Stomach (tissue), 9 donors: ENCODE measurements around the gene ALKBH8. TPM values are rescaled to one million over a fixed set of nuclear protein-coding genes. Genes with fewer than 3 reads are reported as not detected.
"Not testable (repeated sequence)": the region's sequence is repeated elsewhere in the genome, so short reads cannot be mapped to it uniquely, and the experiment has no call there.

Source experiments
- DNase-seq, 2 donors: peaks; one replicate each; pipeline versions ENCODE4 v3.0.0 to v3.0.0-alpha.2; 2013 to 2019
- H3K27ac ChIP-seq, 5 donors: fragments of 200-600 bp in 4 of 5; sonication (generic) in 4 of 5; one replicate each; pipeline ENCODE4 v1.5.1; 2013 to 2019; ENCODE audit warnings: mild to moderate bottlenecking in 1 of 5, moderate library complexity in 1 of 5
- H3K27me3 ChIP-seq, 3 donors: fragments of 200-600 bp; sonication (generic); one replicate each; pipeline ENCODE4 v1.5.1; 2017 to 2019; ENCODE audit warnings: mixed run types in 1 of 3
- H3K36me3 ChIP-seq, 4 donors: fragments of 200-600 bp; sonication (generic); 1 replicate in 3 of 4; 2 replicates in 1 of 4; pipeline ENCODE4 v1.5.1; 2016 to 2019
- H3K4me1 ChIP-seq, 4 donors: fragments of 200-600 bp; sonication (generic); one replicate each; pipeline ENCODE4 v1.5.1; 2016 to 2019
- H3K4me3 ChIP-seq, 4 donors: fragments of 200-600 bp; sonication (generic) in 3 of 4; one replicate each; pipeline ENCODE4 v1.5.1; 2016 to 2019; ENCODE audit warnings: mild to moderate bottlenecking in 1 of 4
- H3K9me3 ChIP-seq, 4 donors: fragments of 200-600 bp; sonication (generic); one replicate each; pipeline ENCODE4 v1.5.1; 2016 to 2019
- EP300 ChIP-seq: sonication (generic); formaldehyde crosslinking; IDR thresholded peaks from one replicate; pipeline ENCODE4 v1.6.1; 2017; ENCODE audit warnings: antibody characterized with exemption
- POLR2A ChIP-seq, 4 donors: fragments of 450-650 bp; IDR thresholded peaks; one replicate each; pipeline ENCODE4 v1.6.1; 2016; ENCODE audit warnings: antibody characterized with exemption in 4 of 4, control low read depth in 2 of 4, mild to moderate bottlenecking in 1 of 4, moderate library complexity in 1 of 4
- POLR2AphosphoS5 ChIP-seq, 3 donors: sonication (generic); formaldehyde crosslinking; IDR thresholded peaks; one replicate each; pipeline ENCODE4 v1.6.1; 2016; ENCODE audit warnings: antibody characterized with exemption in 3 of 3
- WGBS, 5 donors: extraction: QIAGEN DNeasy Blood & Tissue Kit in 3 of 5; methylation state at CpG; one replicate each; pipeline versions ENCODE4 v1.1.5 to v1.1.7; 2013 to 2018; 5-methylcytosine and 5-hydroxymethylcytosine counted together
- intact Hi-C: fragments of 100-400 bp; cut with DNase I; formaldehyde crosslinking; loops from one replicate; pipeline ENCODE4 v1.15.1; 2023; ENCODE audit warnings: low total_unique reads
- polyA plus RNA-seq, 3 donors: library from polyadenylated mRNA; stranded (reverse); fragments of 200-250 nt; gene quantifications; one replicate each; pipeline ENCODE4 v1.2.3, GENCODE V29; 2013
- total RNA-seq, 5 donors: library from RNA; depleted of rRNA; stranded (reverse); fragments of >200 nt; gene quantifications; one replicate each; pipeline versions ENCODE4 v1.1.0 to v1.2.3, GENCODE V29; 2014 to 2016
- TF ChIP-seq, protein P1 (sequence below), 7 experiments: fragments of 450-650 bp in 4 of 7; fragments of 200-600 bp in 3 of 7; sonication (generic) in 3 of 7; IDR thresholded peaks; one replicate each; pipeline ENCODE4 v1.5.1; 2016 to 2019; ENCODE audit warnings: antibody characterized with exemption in 7 of 7, control low read depth in 2 of 7, mild to moderate bottlenecking in 1 of 7
- donor health status: healthy with polysubstance abuse.
- donor health status: Bipolar disorder and iron deficiency.
- donor health status: healthy.

Gene ALKBH8
- total and polyA plus RNA-seq, 8 donors: 0.87 to 28.0 (median 4.1) TPM

DNA sequence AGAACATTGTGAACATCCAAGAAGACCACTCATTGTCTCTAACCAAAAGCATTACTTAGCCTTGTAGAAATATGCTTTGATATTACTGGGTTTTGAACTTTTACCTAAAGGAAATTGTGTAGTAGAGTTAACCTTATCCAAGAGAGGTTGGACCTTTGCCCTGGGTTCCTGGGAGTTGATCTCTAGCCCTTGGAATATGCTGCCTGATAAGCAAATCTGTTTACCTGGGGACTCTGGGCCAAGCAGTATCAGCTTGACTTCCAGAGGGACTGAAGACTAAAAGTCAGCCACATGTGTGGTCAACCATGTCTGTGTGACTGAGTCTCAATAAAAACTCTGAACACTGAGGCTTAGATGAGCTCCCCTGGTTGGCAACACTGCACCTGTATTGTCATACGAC lies 63.8 kb downstream of the ALKBH8 start:
- H3K27me3 ChIP-seq: no peaks in the 10 kb centered on the region
- intact Hi-C loops: no loop called here
- DNase-seq: no peak
- TF ChIP-seq, protein P1, sequence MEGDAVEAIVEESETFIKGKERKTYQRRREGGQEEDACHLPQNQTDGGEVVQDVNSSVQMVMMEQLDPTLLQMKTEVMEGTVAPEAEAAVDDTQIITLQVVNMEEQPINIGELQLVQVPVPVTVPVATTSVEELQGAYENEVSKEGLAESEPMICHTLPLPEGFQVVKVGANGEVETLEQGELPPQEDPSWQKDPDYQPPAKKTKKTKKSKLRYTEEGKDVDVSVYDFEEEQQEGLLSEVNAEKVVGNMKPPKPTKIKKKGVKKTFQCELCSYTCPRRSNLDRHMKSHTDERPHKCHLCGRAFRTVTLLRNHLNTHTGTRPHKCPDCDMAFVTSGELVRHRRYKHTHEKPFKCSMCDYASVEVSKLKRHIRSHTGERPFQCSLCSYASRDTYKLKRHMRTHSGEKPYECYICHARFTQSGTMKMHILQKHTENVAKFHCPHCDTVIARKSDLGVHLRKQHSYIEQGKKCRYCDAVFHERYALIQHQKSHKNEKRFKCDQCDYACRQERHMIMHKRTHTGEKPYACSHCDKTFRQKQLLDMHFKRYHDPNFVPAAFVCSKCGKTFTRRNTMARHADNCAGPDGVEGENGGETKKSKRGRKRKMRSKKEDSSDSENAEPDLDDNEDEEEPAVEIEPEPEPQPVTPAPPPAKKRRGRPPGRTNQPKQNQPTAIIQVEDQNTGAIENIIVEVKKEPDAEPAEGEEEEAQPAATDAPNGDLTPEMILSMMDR (IDR thresholded peaks at IDR 0.05): no peak
- TF ChIP-seq EP300: no peak
- no peak for TF ChIP-seq POLR2A (IDR thresholded peaks at IDR 0.05)
- TF ChIP-seq POLR2AphosphoS5 (IDR thresholded peaks at IDR 0.05): no peak
- peaks cover 0 to 6% (median 0%) of the 10 kb centered on the region in 4 donors for H3K4me1 ChIP-seq
- WGBS, 5 donors: 92 to 100% (median 97%) methylated on average over 1 of the region's 1 CpG
- H3K4me3 ChIP-seq: no peak overlapping the region
- H3K36me3 ChIP-seq: peaks cover 13 to 47% (median 38%) of the 10 kb centered on the region in 4 donors
- H3K9me3 ChIP-seq: peaks cover 0 to 9% (median 4%) of the 10 kb centered on the region in 4 donors
- no peak overlapping the region for H3K27ac ChIP-seq

DNA sequence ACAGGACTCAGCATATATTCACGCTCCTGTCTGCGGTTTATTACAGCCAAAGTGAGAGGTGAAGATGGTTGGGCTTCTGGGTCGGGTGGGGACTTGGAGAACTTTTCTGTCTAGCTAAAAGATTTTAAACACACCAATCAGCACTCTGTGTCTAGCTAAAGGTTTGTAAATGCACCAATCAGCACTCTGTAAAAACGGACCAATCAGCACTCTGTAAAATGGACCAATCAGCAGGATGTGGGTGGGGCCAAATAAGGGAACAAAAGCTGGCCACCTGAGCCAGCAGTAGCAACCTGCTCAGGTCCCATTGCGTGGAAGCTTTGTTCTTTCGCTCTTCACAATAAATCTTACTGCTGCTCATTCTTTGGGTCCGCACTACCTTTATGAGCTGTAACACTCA lies 68.2 kb downstream of the ALKBH8 start:
- H3K4me1 ChIP-seq, DNase-seq, H3K9me3 ChIP-seq, H3K27ac ChIP-seq, H3K4me3 ChIP-seq, H3K27me3 ChIP-seq, intact Hi-C loops: not testable (repeated sequence)
- peaks cover 8 to 14% (median 10%) of the 10 kb centered on the region in 4 donors for H3K36me3 ChIP-seq
- WGBS, 5 donors: 92 to 97% (median 96%) methylated on average over 7 of the region's 7 CpGs

DNA sequence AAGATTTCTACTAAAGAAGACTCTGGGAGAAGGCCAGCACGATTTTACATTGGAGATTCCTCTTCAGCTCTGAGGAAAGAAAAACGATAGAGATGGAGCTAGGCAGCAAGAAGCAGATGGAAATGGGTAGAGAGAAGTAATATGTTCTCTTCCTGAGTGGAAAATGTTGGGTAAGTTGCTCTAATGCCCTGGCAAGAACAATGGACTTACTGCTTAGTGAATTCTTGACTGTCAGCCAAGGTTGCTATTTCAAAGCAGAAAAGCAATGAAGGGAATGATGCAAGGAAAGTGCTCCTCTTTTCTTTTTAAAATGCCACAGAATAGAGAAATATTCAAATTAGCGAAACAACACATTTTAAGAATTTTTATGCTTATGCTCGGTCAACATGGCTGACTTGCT lies 69.5 kb downstream of the ALKBH8 start:
- no peaks in the 10 kb centered on the region for H3K27me3 ChIP-seq
- intact Hi-C loops: no loop called here
- H3K4me3 ChIP-seq: no peak overlapping the region
- 78 to 83% (median 80%) methylated on average over 4 of the region's 4 CpGs for WGBS, 5 donors
- DNase-seq: peak in 1 of 2 donors; percentile 15
- H3K9me3 ChIP-seq: no peaks in the 10 kb centered on the region
- no peak overlapping the region for H3K27ac ChIP-seq
- H3K4me1 ChIP-seq: no peaks in the 10 kb centered on the region
- TF ChIP-seq POLR2AphosphoS5 (IDR thresholded peaks at IDR 0.05): no peak
- no peak for TF ChIP-seq EP300
- TF ChIP-seq POLR2A (IDR thresholded peaks at IDR 0.05): no peak
- H3K36me3 ChIP-seq: peaks cover 0 to under 1% (median 0%) of the 10 kb centered on the region in 4 donors

DNA sequence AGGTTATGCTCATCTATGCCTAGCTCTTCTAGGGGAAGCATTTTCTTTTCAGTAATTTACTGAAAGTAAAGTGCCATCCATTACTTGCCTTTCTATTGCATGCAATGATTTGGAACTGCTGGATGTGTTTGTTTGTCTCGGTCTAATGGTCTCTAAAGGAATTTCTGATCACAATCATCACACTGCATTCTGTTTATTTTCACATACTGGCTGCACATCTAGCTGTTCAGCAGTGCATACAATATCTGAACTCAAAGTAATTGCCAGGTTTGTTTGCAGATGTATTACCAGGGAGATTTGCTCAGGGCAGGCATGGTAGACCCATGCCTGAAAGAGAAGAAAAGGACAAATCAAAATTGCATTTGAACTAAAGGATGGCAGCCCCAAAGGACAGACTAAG lies 71.5 kb downstream of the ALKBH8 start:
- no peak for DNase-seq
- Histone ChIP-seq H3K4me3 (no peak overlapping the region), H3K27me3 (no peaks in the 10 kb centered on the region), H3K36me3 (no peaks in the 10 kb centered on the region), H3K9me3 (no peaks in the 10 kb centered on the region), H3K27ac (no peak overlapping the region), H3K4me1 (no peaks in the 10 kb centered on the region)
- intact Hi-C loops: no loop called here
- TF ChIP-seq, protein P1 (IDR thresholded peaks at IDR 0.05): no peak
- TF ChIP-seq POLR2AphosphoS5 (IDR thresholded peaks at IDR 0.05) (no peak), POLR2A (IDR thresholded peaks at IDR 0.05) (no peak), EP300 (no peak)
- WGBS, 5 donors: 50 to 73% (median 58%) methylated on average over 1 of the region's 1 CpG

DNA sequence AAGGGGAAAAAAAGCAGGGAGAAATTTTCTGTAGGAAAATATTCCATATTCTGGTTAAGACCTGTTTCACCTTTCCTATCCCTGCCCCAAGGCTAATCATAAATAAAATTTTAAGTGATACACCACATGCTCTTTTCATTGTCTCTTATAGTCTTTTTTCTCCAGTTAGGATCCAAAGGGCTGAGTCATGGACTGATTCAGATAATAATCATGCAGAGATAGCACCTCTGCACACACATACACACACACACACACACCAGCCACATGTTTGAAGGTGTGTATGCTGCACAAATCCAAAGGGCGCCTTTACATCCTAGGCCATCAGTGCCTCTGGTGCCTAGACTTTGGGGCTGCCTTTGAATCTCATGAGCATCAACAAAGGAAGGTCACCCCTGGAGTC lies 72.4 kb downstream of the ALKBH8 start:
- H3K4me3 ChIP-seq: no peak overlapping the region
- 93 to 100% (median 100%) methylated on average over 1 of the region's 1 CpG for WGBS, 5 donors
- intact Hi-C loops: no loop called here
- peaks cover 0 to 3% (median 0%) of the 10 kb centered on the region in 4 donors for H3K9me3 ChIP-seq
- H3K27ac ChIP-seq: no peak overlapping the region
- no peaks in the 10 kb centered on the region for H3K36me3 ChIP-seq
- H3K4me1 ChIP-seq: no peaks in the 10 kb centered on the region
- H3K27me3 ChIP-seq: no peaks in the 10 kb centered on the region
- no peak for DNase-seq
- TF ChIP-seq, protein P1 (IDR thresholded peaks at IDR 0.05): no peak
- TF ChIP-seq POLR2A (IDR thresholded peaks at IDR 0.05): no peak
- no peak for TF ChIP-seq POLR2AphosphoS5 (IDR thresholded peaks at IDR 0.05)
- TF ChIP-seq EP300: no peak
